Measurements from ENCODE around the gene VWCE. TPM values are rescaled to one million over a fixed set of nuclear protein-coding genes. Genes with fewer than 3 reads are reported as not detected.
A peak's percentile ranks its signal among the peaks of the same experiment; 100 is the strongest.

VWCE gene
- total RNA-seq, 2 experiments from 2014 or later = 0.98 to 1.7 TPM

GRCh38 chr11:61334434-61335354, 39.6 kb upstream of the VWCE start:
- DNase-seq = no peak
- Mint-ChIP-seq H3K4me3 (peak overlapping the region; percentile 99), H3K36me3 (ENCODE audit: low read depth) (peaks cover 30% of the 10 kb centered on the region), H3K9me3 (no peaks in the 10 kb centered on the region), H3K27ac (peak overlapping the region; percentile 98), H3K4me1 (peaks cover 66% of the 10 kb centered on the region), H3K27me3 (no peaks in the 10 kb centered on the region)
- ChIA-PET POLR2A (interaction anchor here (0.9 to 4.7 kb wide), 13 partner anchors 12 to 481 kb away, joined by 3 to 118 read pairs (median 7); partner anchors contain the start of genes CPSF7, CYB561A3, SDHAF2 and TMEM138), CTCF (interaction anchor here (0.7 to 6.5 kb wide), 11 partner anchors 19 to 182 kb away, joined by 3 to 289 read pairs (median 13); partner anchors contain the start of genes CPSF7, CYB561A3, SDHAF2 and TMEM138)

DNA sequence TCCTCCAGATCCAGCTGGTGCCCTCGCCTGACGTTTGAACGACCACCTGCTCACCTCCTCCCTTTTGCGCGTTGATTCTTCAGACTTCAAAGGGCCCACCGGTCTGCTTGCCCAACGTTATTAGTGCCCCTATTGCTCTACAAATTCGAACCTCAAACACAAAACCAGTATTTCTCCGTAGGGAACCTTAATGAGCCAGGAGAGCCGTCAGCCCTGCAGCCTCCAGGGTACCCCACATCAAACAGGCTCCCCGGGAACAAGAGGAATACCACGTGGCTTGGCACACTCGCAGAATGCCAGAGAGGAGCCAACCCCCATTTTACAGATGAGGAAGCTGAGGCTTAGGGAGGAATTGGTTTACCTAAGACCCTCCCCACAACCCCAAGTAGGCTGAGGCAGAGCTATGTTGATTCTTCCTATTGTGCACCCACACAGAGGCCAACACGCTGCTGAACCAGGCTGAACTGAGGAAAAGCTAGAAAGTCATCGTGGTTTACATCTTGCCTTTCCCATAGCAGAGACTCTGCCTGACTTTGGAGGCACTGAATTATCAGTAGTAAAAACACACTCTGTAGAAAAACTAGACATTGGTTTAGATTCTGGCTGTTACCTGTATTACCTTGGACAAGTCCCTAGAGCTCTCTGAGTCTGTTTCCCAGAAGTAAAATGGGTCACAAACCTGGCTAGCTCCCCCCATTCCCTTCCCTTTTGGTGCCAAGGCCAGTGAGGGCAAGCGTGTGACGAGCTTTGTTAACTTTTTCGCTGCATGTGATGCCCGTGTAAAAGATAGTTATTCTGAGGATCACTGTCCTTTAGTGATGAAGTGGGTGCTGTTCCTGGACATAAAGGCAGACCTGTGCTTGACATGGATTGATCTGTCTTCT, 38.7 kb upstream of the VWCE start:
- no peak for DNase-seq
- Mint-ChIP-seq H3K27me3 (no peaks in the 10 kb centered on the region), H3K4me3 (peak overlapping the region; percentile 99), H3K27ac (peak overlapping the region; percentile 98), H3K4me1 (peaks cover 73% of the 10 kb centered on the region), H3K9me3 (no peaks in the 10 kb centered on the region), H3K36me3 (ENCODE audit: low read depth) (peaks cover 40% of the 10 kb centered on the region)
- ChIA-PET CTCF (interaction anchor here (0.7 to 6.5 kb wide), 10 partner anchors 20 to 183 kb away, joined by 3 to 289 read pairs (median 9); partner anchors contain the start of genes CPSF7, CYB561A3, SDHAF2 and TMEM138), POLR2A (interaction anchor here (0.9 to 4.7 kb wide), 15 partner anchors 8 to 482 kb away, joined by 3 to 118 read pairs (median 5); partner anchors contain the start of genes CPSF7, CYB561A3, SDHAF2 and TMEM138)

DNA sequence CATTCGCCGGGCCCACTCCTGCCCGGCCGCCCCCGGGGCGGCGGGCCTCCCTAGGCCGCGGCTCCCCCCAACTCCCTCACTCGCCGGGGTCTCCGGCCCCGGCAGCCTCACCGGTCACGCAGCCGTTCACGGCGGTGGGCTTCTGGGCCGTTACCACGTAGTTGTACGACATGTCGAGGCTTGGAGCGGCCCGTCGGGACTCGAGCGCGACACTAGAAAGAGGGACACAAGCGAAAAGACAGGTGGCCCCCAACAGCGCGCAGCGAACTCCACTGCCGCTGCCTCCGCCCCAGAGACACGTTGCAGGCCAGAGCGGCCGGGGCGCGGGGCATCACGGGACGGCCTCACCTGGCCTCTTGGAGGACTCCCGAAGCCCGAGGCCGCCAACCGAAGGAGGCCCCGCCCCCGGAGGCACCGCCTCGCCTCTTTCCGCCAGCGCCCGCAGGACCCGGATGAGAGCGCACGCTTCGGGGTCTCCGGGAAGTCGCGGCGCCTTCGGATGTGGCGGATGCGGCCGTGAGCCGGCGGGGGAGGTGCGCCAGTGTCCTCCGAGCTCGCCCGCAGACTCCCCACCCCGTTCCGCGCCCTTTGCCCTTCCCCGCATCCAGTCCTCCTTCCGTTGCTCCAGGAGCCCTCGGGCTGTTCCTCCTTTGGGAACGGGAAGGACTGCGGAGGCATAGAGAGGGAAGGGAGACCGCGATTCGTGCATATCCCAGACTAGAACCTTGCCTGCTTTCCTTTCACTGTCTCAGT, 37.9 kb upstream of the VWCE start, which contains the start of the genes DDB1 and TKFC:
DDB1 (minus strand) TSS at position 309 of the 753 bp plus-strand sequence; CDS start at position 172, 137 bp downstream.
TKFC (plus strand) TSS at position 432 of the 753 bp plus-strand sequence. CDS start 1,501 bp downstream, outside the sequence.
- peak within 1 kb of the TSS; percentile 99 for H3K4me3 Mint-ChIP-seq
- peak within 1 kb of the TSS; percentile 98 for H3K27ac Mint-ChIP-seq
- CTCF ChIA-PET = interaction anchor here (0.7 to 6.5 kb wide), 9 partner anchors 21 to 114 kb away, joined by 3 to 289 read pairs (median 11); partner anchors contain the start of genes CPSF7, CYB561A3, SDHAF2 and TMEM138
- POLR2A ChIA-PET = interaction anchor here (0.6 to 4.7 kb wide), 13 partner anchors 9 to 242 kb away, joined by 3 to 118 read pairs (median 6); partner anchors contain the start of genes CPSF7, CYB561A3, SDHAF2 and TMEM138
- peak; percentile 98 for DNase-seq
- H3K4me1 Mint-ChIP-seq = peaks cover 78% of the 10 kb centered on the region
- H3K27me3 Mint-ChIP-seq = no peaks in the 10 kb centered on the region
- peaks cover 45% of the 10 kb centered on the region for H3K36me3 Mint-ChIP-seq (ENCODE audit: low read depth)
- no peaks in the 10 kb centered on the region for H3K9me3 Mint-ChIP-seq

DNA sequence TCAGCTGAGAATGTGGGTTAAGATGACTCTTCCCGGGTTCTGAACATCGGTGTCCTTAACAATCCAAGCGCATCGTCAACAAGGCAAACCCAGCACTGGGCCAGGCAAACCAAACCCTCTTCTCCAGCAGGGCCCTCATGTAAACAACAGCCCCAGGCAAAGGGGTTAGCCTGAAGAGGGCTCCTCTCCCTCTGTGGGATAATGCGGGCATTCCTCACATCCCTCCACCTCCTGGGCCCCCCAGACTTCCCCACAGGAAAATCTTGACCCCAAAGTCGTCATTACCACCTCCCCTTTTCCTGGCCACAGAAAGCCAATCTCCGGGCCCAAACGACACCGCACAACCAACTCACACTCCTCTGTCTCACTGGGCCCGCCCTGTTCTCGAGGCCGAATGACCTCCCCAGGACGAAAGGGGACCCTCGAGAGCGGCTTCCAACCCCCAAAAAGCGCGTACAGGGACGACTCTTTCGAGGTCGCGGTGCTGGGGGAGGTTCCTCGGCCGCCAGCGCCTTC, 37.2 kb upstream of the VWCE start:
- Mint-ChIP-seq H3K4me3 (peak overlapping the region; percentile 99), H3K27ac (peak overlapping the region; percentile 85), H3K4me1 (peaks cover 84% of the 10 kb centered on the region), H3K27me3 (no peaks in the 10 kb centered on the region), H3K9me3 (no peaks in the 10 kb centered on the region), H3K36me3 (ENCODE audit: low read depth) (peaks cover 51% of the 10 kb centered on the region)
- ChIA-PET CTCF (interaction anchor here (1.3 to 3.0 kb wide), 2 partner anchors 53 to 103 kb away, joined by 4 to 20 read pairs; no protein-coding TSS in a partner anchor), POLR2A (interaction anchor here (0.7 to 2.9 kb wide), 6 partner anchors 18 to 417 kb away, joined by 3 to 27 read pairs (median 6); partner anchors contain the start of genes CPSF7, CYB561A3, SDHAF2 and TMEM138)
- DNase-seq = no peak

DNA sequence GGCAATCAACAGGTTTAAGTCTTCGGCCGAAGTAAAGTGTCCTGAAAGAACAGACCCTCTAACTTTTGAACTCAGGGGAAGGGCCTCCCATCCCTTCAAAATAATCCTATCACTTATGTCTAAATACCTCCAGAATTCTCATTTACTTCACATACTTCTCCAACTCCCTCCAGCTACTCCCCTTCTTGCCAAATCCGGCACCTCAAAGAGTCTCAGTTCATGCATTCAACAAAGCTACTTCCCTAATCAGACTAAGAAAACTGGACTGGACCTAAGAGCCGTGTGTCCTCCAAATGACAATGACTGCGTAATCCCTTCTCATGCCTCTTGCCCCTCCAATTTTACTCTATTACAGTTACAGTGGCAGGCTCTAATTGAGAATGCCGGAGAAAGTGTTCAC, 36.5 kb upstream of the VWCE start:
- DNase-seq = no peak
- Mint-ChIP-seq H3K27ac (peak overlapping the region; percentile 85), H3K4me1 (peaks cover 78% of the 10 kb centered on the region), H3K4me3 (peak overlapping the region; percentile 99), H3K36me3 (ENCODE audit: low read depth) (peaks cover 51% of the 10 kb centered on the region), H3K27me3 (no peaks in the 10 kb centered on the region), H3K9me3 (no peaks in the 10 kb centered on the region)
- ChIA-PET CTCF (interaction anchor here (1.3 to 3.0 kb wide), 2 partner anchors 54 to 104 kb away, joined by 4 to 20 read pairs; no protein-coding TSS in a partner anchor), POLR2A (interaction anchor here (0.7 to 2.9 kb wide), 8 partner anchors 16 to 416 kb away, joined by 3 to 27 read pairs (median 4); partner anchors contain the start of genes CPSF7, CYB561A3, SDHAF2 and TMEM138)

DNA sequence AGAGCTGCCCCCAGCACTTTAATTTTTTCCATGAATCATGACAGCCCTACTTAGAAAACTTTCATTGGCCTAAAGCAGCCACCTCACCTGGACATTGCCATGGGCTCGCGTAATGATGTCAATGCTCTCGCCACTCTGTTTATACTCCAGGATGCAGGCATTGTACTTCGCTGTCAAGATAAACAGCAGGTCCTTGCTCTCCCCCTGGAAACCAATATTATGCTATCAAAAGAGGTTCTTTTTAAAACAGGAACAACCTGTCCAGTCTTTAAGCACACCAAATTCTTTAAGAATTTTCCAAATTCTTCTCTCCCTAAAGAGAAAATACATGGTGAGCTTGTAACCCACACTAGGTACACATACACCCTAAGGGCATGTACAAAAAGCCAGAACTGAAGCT, 34.8 kb upstream of the VWCE start:
- CTCF ChIA-PET = interaction anchor here (1.1 to 3.0 kb wide), 3 partner anchors 31 to 116 kb away, joined by 3 to 20 read pairs (median 5); no protein-coding TSS in a partner anchor
- Mint-ChIP-seq H3K36me3 (ENCODE audit: low read depth) (peaks cover 66% of the 10 kb centered on the region), H3K27me3 (no peaks in the 10 kb centered on the region), H3K27ac (no peak overlapping the region), H3K9me3 (no peaks in the 10 kb centered on the region), H3K4me3 (no peak overlapping the region), H3K4me1 (peaks cover 64% of the 10 kb centered on the region)
- DNase-seq = no peak
- POLR2A ChIA-PET = interaction anchor here (2.9 kb wide), 1 partner anchor 32 kb away, joined by 27 read pairs; the partner anchor contains the start of genes CYB561A3 and TMEM138

- POLR2A ChIA-PET = interaction anchor here (1.1 to 1.4 kb wide), 2 partner anchors 18 to 29 kb away, joined by 3 read pairs; no protein-coding TSS in a partner anchor
- CTCF ChIA-PET = interaction anchor here (1.1 kb wide), 1 partner anchor 58 kb away, joined by 3 read pairs; no protein-coding TSS in a partner anchor
- Mint-ChIP-seq H3K27me3 (no peaks in the 10 kb centered on the region), H3K4me1 (peaks cover 50% of the 10 kb centered on the region), H3K4me3 (no peak overlapping the region), H3K36me3 (ENCODE audit: low read depth) (peaks cover 75% of the 10 kb centered on the region), H3K27ac (no peak overlapping the region), H3K9me3 (no peaks in the 10 kb centered on the region)
- no peak for DNase-seq
Observed at GRCh38 chr11:61328351-61328750, 33.2 kb upstream of the VWCE start.

GRCh38 chr11:61327669-61328071, 32.6 kb upstream of the VWCE start:
- H3K4me1 Mint-ChIP-seq = peaks cover 48% of the 10 kb centered on the region

GRCh38 chr11:61325649-61326414, 30.7 kb upstream of the VWCE start:
- Mint-ChIP-seq H3K27ac (no peak overlapping the region), H3K27me3 (no peaks in the 10 kb centered on the region), H3K4me3 (no peak overlapping the region), H3K36me3 (ENCODE audit: low read depth) (peaks cover 73% of the 10 kb centered on the region), H3K4me1 (peaks cover 31% of the 10 kb centered on the region), H3K9me3 (no peaks in the 10 kb centered on the region)
- ChIA-PET POLR2A (interaction anchor here (0.6 kb wide), 1 partner anchor 71 kb away, joined by 3 read pairs; no protein-coding TSS in a partner anchor), CTCF (interaction anchor here (0.8 to 1.0 kb wide), 2 partner anchors 10 to 31 kb away, joined by 3 read pairs; partner anchors contain the start of gene VWCE)
- no peak for DNase-seq

More at GRCh38 chr11:61327669-61328071, 32.6 kb upstream of the VWCE start:
- CTCF ChIA-PET = interaction anchor here (1.1 to 1.2 kb wide), 3 partner anchors 8 to 108 kb away, joined by 3 to 10 read pairs (median 5); no protein-coding TSS in a partner anchor
- no peak for DNase-seq
- peaks cover 76% of the 10 kb centered on the region for H3K36me3 Mint-ChIP-seq (ENCODE audit: low read depth)
- peak overlapping the region; percentile 3 for H3K27ac Mint-ChIP-seq
- H3K9me3 Mint-ChIP-seq = no peaks in the 10 kb centered on the region
- POLR2A ChIA-PET = interaction anchor here (1.0 to 1.6 kb wide), 4 partner anchors 9 to 101 kb away, joined by 3 to 4 read pairs (median 4); no protein-coding TSS in a partner anchor
- no peaks in the 10 kb centered on the region for H3K27me3 Mint-ChIP-seq
- no peak overlapping the region for H3K4me3 Mint-ChIP-seq

DNA sequence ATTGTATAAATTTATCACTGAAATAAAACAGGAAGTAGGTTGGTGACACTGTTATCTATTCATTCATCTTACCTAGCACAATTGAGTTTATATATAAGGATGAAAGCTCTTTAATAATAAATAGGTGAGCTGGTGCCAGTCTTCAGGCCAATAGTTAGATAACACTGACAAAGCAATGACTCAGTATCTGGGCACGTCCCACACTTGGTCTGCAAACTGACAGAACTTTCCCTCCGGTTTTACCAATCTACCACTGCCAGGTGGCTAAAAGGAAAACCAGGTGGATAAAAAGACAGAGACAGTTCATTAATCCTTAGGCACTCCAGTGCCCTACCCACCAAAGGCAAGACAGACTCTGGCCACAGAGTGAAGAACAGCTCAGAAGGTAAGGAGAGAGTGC, 20.1 kb upstream of the VWCE start:
- H3K36me3 Mint-ChIP-seq (ENCODE audit: low read depth) = peaks cover 48% of the 10 kb centered on the region
- no peak overlapping the region for H3K27ac Mint-ChIP-seq
- ChIA-PET CTCF (no interaction called here), POLR2A (interaction anchor here (1.5 kb wide), 1 partner anchor 16 kb away, joined by 4 read pairs; no protein-coding TSS in a partner anchor)
- H3K4me1 Mint-ChIP-seq = no peaks in the 10 kb centered on the region
- no peak for DNase-seq
- H3K9me3 Mint-ChIP-seq = no peaks in the 10 kb centered on the region
- H3K27me3 Mint-ChIP-seq = no peaks in the 10 kb centered on the region
- no peak overlapping the region for H3K4me3 Mint-ChIP-seq
